Measurements from ENCODE around the gene GLT8D2. TPM values are rescaled to one million over a fixed set of nuclear protein-coding genes. Genes with fewer than 3 reads are reported as not detected.

Gene GLT8D2
- polyA plus RNA-seq, 2 of the 4 experiments (the other 2 are of a cell fraction) = 0.27 to 0.43 TPM

GRCh38 chr12:103975368-103975767 is 74.6 kb downstream of the GLT8D2 start:
- ATAC-seq (no peak), DNase-seq (ENCODE audit: low read depth in 1 of 2, low spot score in 1 of 2) (no peak), FAIRE-seq (no peak)
- H3K9me3 ChIP-seq = no peaks in the 10 kb centered on the region
- WGBS (ENCODE audit: missing lambda C conversion rate) = 79% methylated on average over 2 of the region's 2 CpGs
- TF ChIP-seq MAX (IDR thresholded peaks at IDR 0.05) (no peak), HDAC2 (IDR thresholded peaks at IDR 0.05) (no peak), EHF (CRISPR knock-in tag; IDR thresholded peaks at IDR 0.05) (no peak), JUNB (IDR thresholded peaks at IDR 0.05) (no peak), ZNF302 (CRISPR knock-in tag; IDR thresholded peaks at IDR 0.05) (no peak), HOXB13 (CRISPR knock-in tag; IDR thresholded peaks at IDR 0.05; ENCODE audit: low read depth) (no peak), GATA3 (IDR thresholded peaks at IDR 0.05; ENCODE audit: borderline replicate concordance) (no peak), POLR2A (IDR thresholded peaks at IDR 0.05; ENCODE audit: low read length) (no peak), HES2 (IDR thresholded peaks at IDR 0.05) (no peak), REST (IDR thresholded peaks at IDR 0.05) (no peak), JUN (IDR thresholded peaks at IDR 0.05) (no peak), EP300 (IDR thresholded peaks at IDR 0.05) (no peak), BCL3 (IDR thresholded peaks at IDR 0.05) (no peak), HEYL (CRISPR knock-in tag; IDR thresholded peaks at IDR 0.05) (no peak)
- no peaks in the 10 kb centered on the region for H3K4me1 ChIP-seq
- no peak overlapping the region for H3K27ac ChIP-seq
- ChIA-PET CTCF (interaction anchor here (3.1 kb wide), 1 partner anchor 133 kb away, joined by 13 read pairs; no protein-coding TSS in a partner anchor), POLR2A (interaction anchor here (1.2 kb wide), 1 partner anchor 9 kb away, joined by 4 read pairs; the partner anchor contains the start of gene TDG)
- no peak overlapping the region for H3K4me2 ChIP-seq
- H3K4me3 ChIP-seq = no peak overlapping the region

- no peak overlapping the region for H3K4me2 ChIP-seq
- no peak for TF ChIP-seq EP300 (IDR thresholded peaks at IDR 0.05)
- CTCF ChIA-PET = interaction anchor here (1.0 to 3.1 kb wide), 3 partner anchors 18 to 135 kb away, joined by 3 to 13 read pairs (median 3); no protein-coding TSS in a partner anchor
- no peak overlapping the region for H3K27ac ChIP-seq
- FAIRE-seq (no peak), DNase-seq (ENCODE audit: low read depth in 1 of 2, low spot score in 1 of 2) (no peak), ATAC-seq (no peak)
- no peak overlapping the region for H3K4me3 ChIP-seq
- no peaks in the 10 kb centered on the region for H3K9me3 ChIP-seq
- H3K4me1 ChIP-seq = peaks cover 3% of the 10 kb centered on the region; the same call in 1 of the 3 replicates
- POLR2A ChIA-PET = interaction anchor here (1.0 kb wide), 1 partner anchor 8 kb away, joined by 10 read pairs; the partner anchor contains the start of gene TDG
- WGBS (ENCODE audit: missing lambda C conversion rate) = 90% methylated on average over 2 of the region's 2 CpGs
Observed at GRCh38 chr12:103973909-103974308, 76.1 kb downstream of the GLT8D2 start.

- Histone ChIP-seq H3K27ac (no peak overlapping the region), H3K4me3 (no peak overlapping the region), H3K4me2 (no peak overlapping the region), H3K4me1 (peaks cover 24% of the 10 kb centered on the region), H3K9me3 (no peaks in the 10 kb centered on the region)
- TF ChIP-seq HMGXB4 (CRISPR knock-in tag; IDR thresholded peaks at IDR 0.05; ENCODE audit: borderline replicate concordance) = no peak
- no peak for TF ChIP-seq POLR2AphosphoS2 (conservative IDR thresholded peaks at IDR 0.05; ENCODE audit: low read length)
- TF ChIP-seq HDAC2 (IDR thresholded peaks at IDR 0.05) = no peak
- no peak for TF ChIP-seq RNF2 (IDR thresholded peaks at IDR 0.05; ENCODE audit: borderline replicate concordance, low read depth)
- TF ChIP-seq PHF8 (IDR thresholded peaks at IDR 0.05; ENCODE audit: borderline replicate concordance, low read depth) = no peak
- TF ChIP-seq MYC (IDR thresholded peaks at IDR 0.05; ENCODE audit: borderline replicate concordance, low read length) = no peak
- ATAC-seq = no peak
- no peak for DNase-seq (ENCODE audit: low read depth in 1 of 2, low spot score in 1 of 2)
- CTCF ChIA-PET = interaction anchor here (1.5 kb wide), 1 partner anchor 139 kb away, joined by 8 read pairs; no protein-coding TSS in a partner anchor
- WGBS (ENCODE audit: missing lambda C conversion rate) = 79% methylated on average over 2 of the region's 2 CpGs
- POLR2A ChIA-PET = no interaction called here
- no peak for FAIRE-seq
Observed at GRCh38 chr12:103969391-103969790, 80.6 kb downstream of the GLT8D2 start.
